Cerebellar cortex (tissue), 1 donor: ENCODE data around the gene SCYL2.
"Not testable (repeated sequence)": the region's sequence is repeated elsewhere in the genome, so short reads cannot be mapped to it uniquely, and the experiment has no call there.

Source experiments
- DNase-seq: peaks from one replicate; pipeline ENCODE4 v3.0.0-alpha.2; 2015; ENCODE audit warnings: low spot score

Gene SCYL2

GRCh38 chr12:100263131-100263530 lies 3.8 kb upstream of the SCYL2 start:
- no peak for DNase-seq

GRCh38 chr12:100265107-100265506 lies 1.9 kb upstream of the SCYL2 start:
- DNase-seq, result not testable (repeated sequence)

GRCh38 chr12:100265732-100266584 lies 1.0 kb upstream of the SCYL2 start:
- DNase-seq, result no peak

- no peak for DNase-seq
Measured at GRCh38 chr12:100266585-100266834, 467 bp upstream of the SCYL2 start.

GRCh38 chr12:100267603-100268281 lies 765 bp downstream of the SCYL2 start:
- DNase-seq, result peak; percentile 23

- no peak for DNase-seq
Measured at GRCh38 chr12:100268835-100269564, 2.0 kb downstream of the SCYL2 start.

GRCh38 chr12:100273782-100274181 lies 6.8 kb downstream of the SCYL2 start:
- peak; percentile 16 for DNase-seq

GRCh38 chr12:100274291-100274690 lies 7.3 kb downstream of the SCYL2 start:
- DNase-seq, result no peak

- no peak for DNase-seq
Measured at GRCh38 chr12:100279159-100279558, 12.2 kb downstream of the SCYL2 start.

GRCh38 chr12:100279607-100280244 lies 12.7 kb downstream of the SCYL2 start:
- no peak for DNase-seq

GRCh38 chr12:100284556-100284955 lies 17.6 kb downstream of the SCYL2 start:
- not testable (repeated sequence) for DNase-seq

GRCh38 chr12:100289038-100289437 lies 22.1 kb downstream of the SCYL2 start:
- DNase-seq, result no peak

- no peak for DNase-seq
Measured at GRCh38 chr12:100290016-100290415, 23.0 kb downstream of the SCYL2 start.

GRCh38 chr12:100293017-100293416 lies 26.0 kb downstream of the SCYL2 start:
- DNase-seq, result no peak

GRCh38 chr12:100294366-100294765 lies 27.4 kb downstream of the SCYL2 start:
- DNase-seq, result not testable (repeated sequence)

- DNase-seq, result peak; percentile 86
Measured at GRCh38 chr12:100295764-100296555, 29.0 kb downstream of the SCYL2 start.

GRCh38 chr12:100302081-100302480 lies 35.1 kb downstream of the SCYL2 start:
- no peak for DNase-seq

GRCh38 chr12:100303831-100304230 lies 36.9 kb downstream of the SCYL2 start:
- DNase-seq, result no peak

- DNase-seq, result not testable (repeated sequence)
Measured at GRCh38 chr12:100304334-100304733, 37.4 kb downstream of the SCYL2 start.

GRCh38 chr12:100308138-100308537 lies 41.2 kb downstream of the SCYL2 start:
- DNase-seq, result not testable (repeated sequence)

GRCh38 chr12:100311317-100311716 lies 44.3 kb downstream of the SCYL2 start:
- no peak for DNase-seq

GRCh38 chr12:100317371-100317770 lies 50.4 kb downstream of the SCYL2 start:
- no peak for DNase-seq
